Testis (tissue), 3 donors: ENCODE measurements around the gene MRPL48. TPM values are rescaled to one million over a fixed set of nuclear protein-coding genes. Genes with fewer than 3 reads are reported as not detected.

Source experiments
- DNase-seq: peaks from one replicate; pipeline ENCODE4 v3.0.0-alpha.2; 2019
- H3K27ac ChIP-seq, 2 donors: fragments of 200-600 bp; sonication (generic); one replicate each; pipeline ENCODE4 v1.5.1; 2019
- H3K27me3 ChIP-seq: fragments of 200-600 bp; sonication (generic); one replicate; pipeline ENCODE4 v1.5.1; 2019
- H3K36me3 ChIP-seq: fragments of 200-600 bp; sonication (generic); one replicate; pipeline ENCODE4 v1.5.1; 2017; ENCODE audit warnings: low read depth; ENCODE audit errors: missing control alignments
- H3K4me1 ChIP-seq: fragments of 200-600 bp; sonication (generic); one replicate; pipeline ENCODE4 v1.5.1; 2019
- H3K4me3 ChIP-seq, 2 donors: fragments of 200-600 bp; sonication (generic); one replicate each; pipeline ENCODE4 v1.5.1; 2017 to 2019
- H3K9me3 ChIP-seq: fragments of 200-600 bp; sonication (generic); one replicate; pipeline ENCODE4 v1.5.1; 2017
- POLR2A ChIP-seq: fragments of 450-650 bp; IDR thresholded peaks from one replicate; pipeline ENCODE4 v1.6.1; 2017; ENCODE audit warnings: antibody characterized with exemption, mild to moderate bottlenecking, moderate library complexity
- WGBS, 2 donors: methylation state at CpG; one replicate each; pipeline ENCODE4 v1.1.5; 2018; 5-methylcytosine and 5-hydroxymethylcytosine counted together
- intact Hi-C: fragments of 100-400 bp; cut with DNase I; formaldehyde crosslinking; loops from one replicate; pipeline ENCODE4 v1.15.1; 2023; ENCODE audit warnings: low total_unique reads
- polyA plus RNA-seq: library from polyadenylated mRNA; stranded (reverse); fragments of 350-450 nt; fragmentation: Illumina TruSeq; extraction: RNeasy Lipid Tissue Mini Kit (QIAGEN cat#74804); gene quantifications from one replicate; pipeline ENCODE4 v1.2.3, GENCODE V29; 2014; ENCODE audit warnings: low read depth, low replicate concordance; ENCODE audit not compliant: insufficient read depth
- total RNA-seq, 2 donors: library from RNA; depleted of rRNA; stranded (reverse); fragments of >200 nt; gene quantifications; one replicate each; pipeline ENCODE4 v1.2.3, GENCODE V29; 2016
- TF ChIP-seq, protein P1 (sequence below), 3 experiments: fragments of 450-650 bp in 2 of 3; fragments of 200-600 bp in 1 of 3; sonication (generic) in 1 of 3; IDR thresholded peaks; one replicate each; pipeline ENCODE4 v1.5.1; 2016 to 2019; ENCODE audit warnings: antibody characterized with exemption in 3 of 3, mild to moderate bottlenecking in 2 of 3, moderate library complexity in 1 of 3

The MRPL48 gene
- total and polyA plus RNA-seq, 3 donors from 2014 or later: 9.1 to 16.9 (median 10.7) TPM

DNA sequence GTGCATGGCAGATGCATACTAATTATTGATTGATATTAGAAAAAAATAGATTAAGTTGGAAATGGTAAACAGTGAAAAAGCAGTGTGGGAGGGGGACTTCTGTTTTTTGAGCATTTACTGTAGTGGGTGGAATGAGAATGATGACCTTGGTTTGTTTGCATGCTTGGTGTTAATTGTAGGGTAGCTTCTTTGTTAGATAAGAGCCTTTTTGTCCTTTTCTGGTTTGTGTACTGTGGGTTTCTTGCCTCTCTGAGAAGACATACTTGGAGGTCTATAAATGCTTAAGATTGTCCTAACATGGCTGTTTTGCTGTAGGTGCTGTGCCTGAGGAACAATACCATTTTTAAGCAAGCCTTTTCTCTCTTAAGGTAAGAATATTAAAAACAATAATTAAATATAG is 17.0 kb downstream of the MRPL48 start:
- Histone ChIP-seq H3K4me1 (no peaks in the 10 kb centered on the region), H3K9me3 (no peaks in the 10 kb centered on the region), H3K4me3 (no peak overlapping the region), H3K27me3 (no peaks in the 10 kb centered on the region), H3K36me3 (no peaks in the 10 kb centered on the region), H3K27ac (no peak overlapping the region)
- intact Hi-C loops: no loop called here
- TF ChIP-seq, protein P1, sequence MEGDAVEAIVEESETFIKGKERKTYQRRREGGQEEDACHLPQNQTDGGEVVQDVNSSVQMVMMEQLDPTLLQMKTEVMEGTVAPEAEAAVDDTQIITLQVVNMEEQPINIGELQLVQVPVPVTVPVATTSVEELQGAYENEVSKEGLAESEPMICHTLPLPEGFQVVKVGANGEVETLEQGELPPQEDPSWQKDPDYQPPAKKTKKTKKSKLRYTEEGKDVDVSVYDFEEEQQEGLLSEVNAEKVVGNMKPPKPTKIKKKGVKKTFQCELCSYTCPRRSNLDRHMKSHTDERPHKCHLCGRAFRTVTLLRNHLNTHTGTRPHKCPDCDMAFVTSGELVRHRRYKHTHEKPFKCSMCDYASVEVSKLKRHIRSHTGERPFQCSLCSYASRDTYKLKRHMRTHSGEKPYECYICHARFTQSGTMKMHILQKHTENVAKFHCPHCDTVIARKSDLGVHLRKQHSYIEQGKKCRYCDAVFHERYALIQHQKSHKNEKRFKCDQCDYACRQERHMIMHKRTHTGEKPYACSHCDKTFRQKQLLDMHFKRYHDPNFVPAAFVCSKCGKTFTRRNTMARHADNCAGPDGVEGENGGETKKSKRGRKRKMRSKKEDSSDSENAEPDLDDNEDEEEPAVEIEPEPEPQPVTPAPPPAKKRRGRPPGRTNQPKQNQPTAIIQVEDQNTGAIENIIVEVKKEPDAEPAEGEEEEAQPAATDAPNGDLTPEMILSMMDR (IDR thresholded peaks at IDR 0.05): no peak
- no peak for TF ChIP-seq POLR2A
- DNase-seq: no peak

DNA sequence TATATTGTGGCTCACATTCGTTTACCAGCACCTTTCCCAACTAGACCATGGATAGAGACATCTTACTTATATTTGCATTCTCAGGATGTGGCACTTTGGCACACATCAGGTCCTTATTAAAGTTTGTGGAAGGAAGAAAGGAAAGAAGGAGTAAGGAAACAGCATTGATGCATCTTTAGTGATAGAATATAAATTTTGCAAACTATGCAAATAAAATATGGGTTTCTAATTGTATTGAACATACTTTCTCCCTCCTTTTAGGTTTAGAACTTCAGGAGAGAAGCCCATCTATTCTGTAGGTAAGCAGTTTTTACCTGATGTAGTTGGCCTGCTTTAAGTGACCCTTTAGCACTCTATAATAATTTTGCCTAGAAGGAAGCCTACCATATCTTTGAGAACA is 20.4 kb downstream of the MRPL48 start:
- no peak for DNase-seq
- Histone ChIP-seq H3K36me3 (no peaks in the 10 kb centered on the region), H3K4me3 (no peak overlapping the region), H3K27ac (no peak overlapping the region), H3K4me1 (no peaks in the 10 kb centered on the region), H3K27me3 (no peaks in the 10 kb centered on the region), H3K9me3 (no peaks in the 10 kb centered on the region)
- WGBS, 2 donors: 86 to 88% methylated on average over 1 of the region's 1 CpG
- TF ChIP-seq, protein P1 (IDR thresholded peaks at IDR 0.05): no peak
- no peak for TF ChIP-seq POLR2A
- intact Hi-C loops: no loop called here

DNA sequence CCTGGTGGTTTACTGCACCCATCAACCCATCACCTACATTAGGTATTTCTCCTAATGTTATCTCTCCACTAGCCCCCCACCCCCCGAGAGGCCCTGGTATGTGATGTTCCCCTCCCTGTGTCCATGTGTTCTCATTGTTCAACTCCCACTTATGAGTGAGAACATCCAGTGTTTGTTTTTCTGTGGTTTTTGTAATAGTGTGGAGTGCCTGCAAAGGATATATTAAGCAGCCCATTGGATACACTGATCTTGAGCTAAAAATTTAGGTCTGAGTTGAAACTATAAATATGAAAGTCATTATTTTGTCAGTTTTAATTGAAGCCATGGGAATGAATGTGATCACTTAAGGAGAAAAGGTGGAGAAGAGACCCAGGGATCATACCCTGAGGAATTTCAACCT is 23.0 kb downstream of the MRPL48 start:
- H3K4me1 ChIP-seq: no peaks in the 10 kb centered on the region
- WGBS, 2 donors: 52 to 65% methylated on average over 1 of the region's 1 CpG
- no peaks in the 10 kb centered on the region for H3K9me3 ChIP-seq
- TF ChIP-seq, protein P1 (IDR thresholded peaks at IDR 0.05): no peak
- no peak for TF ChIP-seq POLR2A
- intact Hi-C loops: no loop called here
- H3K27ac ChIP-seq: no peak overlapping the region
- no peak overlapping the region for H3K4me3 ChIP-seq
- DNase-seq: no peak
- H3K36me3 ChIP-seq: no peaks in the 10 kb centered on the region
- H3K27me3 ChIP-seq: no peaks in the 10 kb centered on the region

DNA sequence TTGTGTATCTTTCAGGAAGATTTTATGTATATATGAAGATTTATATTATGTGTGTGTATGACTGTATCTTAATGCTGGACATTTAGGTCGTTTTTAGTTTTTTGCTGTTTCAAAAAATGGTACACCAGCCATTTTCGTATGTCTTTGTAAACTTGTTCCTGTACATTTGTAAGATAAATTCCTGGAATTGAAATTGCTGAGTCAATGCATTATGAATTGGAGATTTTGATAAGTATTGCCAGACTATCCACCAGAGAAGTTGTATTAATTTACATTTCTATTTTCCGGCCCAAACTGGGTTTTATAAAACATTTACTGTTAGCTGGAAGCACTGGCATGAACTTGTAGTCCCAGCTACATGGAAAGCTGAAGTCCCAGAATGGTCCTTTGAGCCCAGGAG is 24.6 kb downstream of the MRPL48 start:
- TF ChIP-seq, protein P1 (IDR thresholded peaks at IDR 0.05): no peak
- TF ChIP-seq POLR2A: no peak

DNA sequence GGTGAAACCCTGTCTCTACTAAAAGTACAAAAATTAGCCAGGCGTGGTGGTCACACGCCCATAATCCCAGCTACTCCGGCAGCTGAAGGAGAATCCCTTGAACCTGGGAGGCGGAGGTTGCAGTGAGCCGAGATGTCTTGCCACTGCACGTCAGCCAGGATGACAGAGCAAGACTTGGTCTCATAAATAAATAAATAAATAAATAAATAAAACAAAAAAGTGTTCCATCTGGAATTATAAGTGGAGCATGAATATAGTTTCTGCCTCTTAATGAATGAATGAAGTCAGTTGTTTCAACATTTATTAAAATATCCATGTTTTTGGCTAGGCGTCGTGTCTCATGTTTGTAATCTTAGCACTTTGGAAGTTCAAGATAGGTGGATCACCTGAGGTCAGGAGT is 27.1 kb downstream of the MRPL48 start:
- Histone ChIP-seq H3K4me3 (no peak overlapping the region), H3K36me3 (no peaks in the 10 kb centered on the region), H3K4me1 (no peaks in the 10 kb centered on the region), H3K27me3 (no peaks in the 10 kb centered on the region), H3K9me3 (no peaks in the 10 kb centered on the region), H3K27ac (no peak overlapping the region)
- TF ChIP-seq, protein P1 (IDR thresholded peaks at IDR 0.05): no peak
- no peak for TF ChIP-seq POLR2A
- 90 to 92% methylated on average over 8 of the region's 8 CpGs for WGBS, 2 donors
- intact Hi-C loops: no loop called here
- DNase-seq: no peak

More for the DNA sequence above, 24.6 kb downstream of the MRPL48 start:
- Histone ChIP-seq H3K4me1 (no peaks in the 10 kb centered on the region), H3K4me3 (no peak overlapping the region), H3K36me3 (no peaks in the 10 kb centered on the region), H3K27me3 (no peaks in the 10 kb centered on the region), H3K9me3 (no peaks in the 10 kb centered on the region), H3K27ac (no peak overlapping the region)
- no peak for DNase-seq
- intact Hi-C loops: no loop called here
- WGBS, 2 donors: 92 to 93% methylated on average over 3 of the region's 3 CpGs
